Measurements from ENCODE around the gene BLOC1S5.

DNA sequence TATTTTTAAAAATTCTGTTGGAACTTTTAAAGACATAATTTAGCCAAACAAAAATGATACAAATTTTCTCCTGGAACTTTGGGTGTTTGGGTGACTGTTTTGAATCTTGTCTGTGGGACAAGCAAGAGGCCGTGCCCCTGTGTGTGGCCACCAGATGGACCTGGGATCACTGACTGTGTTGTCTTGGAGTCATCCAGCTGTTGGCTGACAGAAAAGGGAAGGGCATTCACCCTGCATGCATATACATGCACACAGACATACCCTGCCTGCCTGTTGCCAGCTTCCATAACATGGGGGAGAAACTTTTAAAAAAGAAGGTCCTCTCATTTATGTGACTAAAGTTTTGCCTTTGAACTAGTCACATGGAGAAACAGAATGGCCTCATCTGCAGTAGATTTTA lies 72.7 kb downstream of the BLOC1S5 start:
- TF ChIP-seq, protein P1, sequence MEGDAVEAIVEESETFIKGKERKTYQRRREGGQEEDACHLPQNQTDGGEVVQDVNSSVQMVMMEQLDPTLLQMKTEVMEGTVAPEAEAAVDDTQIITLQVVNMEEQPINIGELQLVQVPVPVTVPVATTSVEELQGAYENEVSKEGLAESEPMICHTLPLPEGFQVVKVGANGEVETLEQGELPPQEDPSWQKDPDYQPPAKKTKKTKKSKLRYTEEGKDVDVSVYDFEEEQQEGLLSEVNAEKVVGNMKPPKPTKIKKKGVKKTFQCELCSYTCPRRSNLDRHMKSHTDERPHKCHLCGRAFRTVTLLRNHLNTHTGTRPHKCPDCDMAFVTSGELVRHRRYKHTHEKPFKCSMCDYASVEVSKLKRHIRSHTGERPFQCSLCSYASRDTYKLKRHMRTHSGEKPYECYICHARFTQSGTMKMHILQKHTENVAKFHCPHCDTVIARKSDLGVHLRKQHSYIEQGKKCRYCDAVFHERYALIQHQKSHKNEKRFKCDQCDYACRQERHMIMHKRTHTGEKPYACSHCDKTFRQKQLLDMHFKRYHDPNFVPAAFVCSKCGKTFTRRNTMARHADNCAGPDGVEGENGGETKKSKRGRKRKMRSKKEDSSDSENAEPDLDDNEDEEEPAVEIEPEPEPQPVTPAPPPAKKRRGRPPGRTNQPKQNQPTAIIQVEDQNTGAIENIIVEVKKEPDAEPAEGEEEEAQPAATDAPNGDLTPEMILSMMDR (IDR thresholded peaks at IDR 0.05; ENCODE audit: low read length), result no peak
- no peak for TF ChIP-seq EZH2 (optimal IDR thresholded peaks at IDR 0.05; ENCODE audit: low read depth, low read length)
